ENCODE results near the gene FBXL22.

- no peak for TF ChIP-seq GABPA (IDR thresholded peaks at IDR 0.05; ENCODE audit: borderline replicate concordance, insufficient read depth, low read length)
- TF ChIP-seq CHD2 (IDR thresholded peaks at IDR 0.05; ENCODE audit: low read length), result no peak
- no peak for TF ChIP-seq CTCF (IDR thresholded peaks at IDR 0.05; ENCODE audit: control extremely low read depth in 1 of 3, insufficient read depth in 1 of 3, low read depth in 1 of 3, low read length in 3 of 3)
- no peak for TF ChIP-seq E2F6 (IDR thresholded peaks at IDR 0.05)
- TF ChIP-seq MAFK (IDR thresholded peaks at IDR 0.05; ENCODE audit: low read depth, low read length), result no peak
- no peak for TF ChIP-seq RAD21 (IDR thresholded peaks at IDR 0.05 in 1 of 2, conservative IDR thresholded peaks at IDR 0.05 in 1 of 2; ENCODE audit: low read depth in 2 of 2, low read length in 2 of 2)
- no peak for TF ChIP-seq CREB1 (IDR thresholded peaks at IDR 0.05)
- TF ChIP-seq POLR2A (IDR thresholded peaks at IDR 0.05; ENCODE audit: control extremely low read depth in 1 of 2, low read depth in 2 of 2, low read length in 2 of 2), result no peak
- no peak for TF ChIP-seq POLR2AphosphoS5 (IDR thresholded peaks at IDR 0.05; ENCODE audit: low read depth, low read length)
Measured at GRCh38 chr15:63598473-63599400, 1.6 kb downstream of the FBXL22 start.

All from H1 (cell line).